ENCODE data around the gene RPL19.

RPL19 gene

GRCh38 chr17:39217734-39218369 lies 17.8 kb downstream of the RPL19 start:
- Histone ChIP-seq H3K27ac (peak overlapping the region in 2 of 21 experiments; percentile 5 to 28), H3K4me3 (no peak overlapping the region)

GRCh38 chr17:39218906-39219305 lies 18.8 kb downstream of the RPL19 start:
- Histone ChIP-seq H3K27ac (no peak overlapping the region), H3K4me3 (no peak overlapping the region)

GRCh38 chr17:39219647-39220154 lies 19.6 kb downstream of the RPL19 start:
- H3K27ac ChIP-seq: peak overlapping the region in 2 of 21 experiments; percentile 3 to 19

GRCh38 chr17:39221572-39221971 lies 21.5 kb downstream of the RPL19 start:
- Histone ChIP-seq H3K4me3 (no peak overlapping the region), H3K27ac (peak overlapping the region in 1 of 21 experiments; percentile 24)

More at GRCh38 chr17:39219647-39220154, 19.6 kb downstream of the RPL19 start:
- no peak overlapping the region for H3K4me3 ChIP-seq

GRCh38 chr17:39222151-39222550 lies 22.1 kb downstream of the RPL19 start:
- H3K4me3 ChIP-seq: no peak overlapping the region
- H3K27ac ChIP-seq: peak overlapping the region in 2 of 21 experiments; percentile 24 to 31

GRCh38 chr17:39222866-39223834 lies 23.1 kb downstream of the RPL19 start:
- Histone ChIP-seq H3K27ac (peak overlapping the region in 3 of 21 experiments; percentile 67 to 73 (median 71)), H3K4me3 (peak overlapping the region in 1 of 7 experiments; percentile 50)

- H3K4me3 ChIP-seq: peak overlapping the region in 3 of 7 experiments; percentile 40 to 50 (median 40)
Observed at GRCh38 chr17:39223907-39224777, 24.1 kb downstream of the RPL19 start.

GRCh38 chr17:39224778-39225307 lies 24.8 kb downstream of the RPL19 start:
- H3K27ac ChIP-seq: peak overlapping the region in 10 of 21 experiments; percentile 12 to 73 (median 44)
- peak overlapping the region; percentile 6 to 50 (median 22) for H3K4me3 ChIP-seq

More at GRCh38 chr17:39223907-39224777, 24.1 kb downstream of the RPL19 start:
- peak overlapping the region in 10 of 21 experiments; percentile 12 to 73 (median 44) for H3K27ac ChIP-seq

- Histone ChIP-seq H3K27ac (peak within 1 kb of the TSS in 10 of 21 experiments; percentile 7 to 73 (median 44)), H3K4me3 (peak within 1 kb of the TSS; percentile 6 to 50 (median 22))
Observed at GRCh38 chr17:39225308-39225958, 25.4 kb downstream of the RPL19 start, which contains the start of gene STAC2. Gene STAC2 (minus strand): TSS chr17:39225945. CDS start chr17:39225502, 443 bp downstream.

GRCh38 chr17:39225959-39226683 lies 26.0 kb downstream of the RPL19 start:
- H3K4me3 ChIP-seq: peak overlapping the region; percentile 2 to 50 (median 22)
- H3K27ac ChIP-seq: no peak overlapping the region

- H3K4me3 ChIP-seq: no peak overlapping the region
- no peak overlapping the region for H3K27ac ChIP-seq
Observed at GRCh38 chr17:39227364-39227919, 27.4 kb downstream of the RPL19 start.

GRCh38 chr17:39229274-39229913 lies 29.3 kb downstream of the RPL19 start:
- Histone ChIP-seq H3K27ac (peak overlapping the region in 1 of 21 experiments; percentile 10), H3K4me3 (no peak overlapping the region)

GRCh38 chr17:39230361-39230760 lies 30.3 kb downstream of the RPL19 start:
- no peak overlapping the region for H3K4me3 ChIP-seq
- no peak overlapping the region for H3K27ac ChIP-seq

- H3K27ac ChIP-seq: peak overlapping the region in 2 of 21 experiments; percentile 14 to 37
- no peak overlapping the region for H3K4me3 ChIP-seq
Observed at GRCh38 chr17:39231091-39231561, 31.0 kb downstream of the RPL19 start.

- Histone ChIP-seq H3K4me3 (no peak overlapping the region), H3K27ac (peak overlapping the region in 2 of 21 experiments; percentile 14 to 24)
Observed at GRCh38 chr17:39231591-39232551, 31.8 kb downstream of the RPL19 start.
